Activated CD4-positive, alpha-beta T cell treated with anti-CD3 and anti-CD28 coated beads for 1 hour (primary cell): Measurements from ENCODE around the gene CTNNA3.

Experiments
- DNase-seq: peaks from one replicate; pipeline ENCODE4 v3.0.0-alpha.2; 2020

The CTNNA3 gene

DNA sequence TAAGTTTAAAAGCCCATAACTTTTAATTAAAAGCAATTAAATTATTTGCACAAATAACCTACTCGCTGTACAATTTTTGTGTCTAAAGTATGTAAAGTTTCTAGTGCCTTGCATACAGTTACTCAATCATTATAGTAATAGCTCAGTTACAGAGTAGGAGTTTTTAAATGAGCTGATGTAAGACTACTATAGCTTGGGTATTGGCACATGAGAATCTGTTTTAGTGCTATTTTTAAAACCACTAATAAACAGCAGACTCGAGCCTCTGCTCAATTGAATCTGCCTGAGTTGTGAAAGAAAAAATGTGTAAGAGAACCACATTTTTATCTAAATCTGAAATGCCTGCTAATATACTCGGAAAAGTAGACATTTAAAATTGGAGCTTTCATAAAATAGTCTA is 31.1 kb downstream of the CTNNA3 start:
- DNase-seq: no peak

GRCh38 chr10:67663449-67664087 is 32.4 kb downstream of the CTNNA3 start:
- no peak for DNase-seq

DNA sequence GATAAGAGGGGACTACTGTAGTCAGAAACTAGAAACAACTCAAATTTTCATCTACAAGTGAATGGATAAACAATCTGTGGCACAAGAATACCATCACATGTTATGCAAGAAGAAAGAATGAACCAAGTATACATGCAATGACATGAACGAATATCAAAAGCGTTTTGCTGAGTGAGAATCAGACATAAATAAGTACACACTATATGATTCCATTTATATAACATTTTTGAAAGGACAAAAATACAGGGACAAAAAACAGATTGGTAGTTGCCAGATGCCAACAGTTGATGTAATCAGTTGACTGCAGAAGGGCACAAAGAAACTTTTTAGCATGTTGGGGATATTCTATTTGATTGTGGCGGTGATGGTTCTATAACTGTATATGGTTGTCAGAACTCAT is 33.6 kb downstream of the CTNNA3 start:
- DNase-seq: no peak

DNA sequence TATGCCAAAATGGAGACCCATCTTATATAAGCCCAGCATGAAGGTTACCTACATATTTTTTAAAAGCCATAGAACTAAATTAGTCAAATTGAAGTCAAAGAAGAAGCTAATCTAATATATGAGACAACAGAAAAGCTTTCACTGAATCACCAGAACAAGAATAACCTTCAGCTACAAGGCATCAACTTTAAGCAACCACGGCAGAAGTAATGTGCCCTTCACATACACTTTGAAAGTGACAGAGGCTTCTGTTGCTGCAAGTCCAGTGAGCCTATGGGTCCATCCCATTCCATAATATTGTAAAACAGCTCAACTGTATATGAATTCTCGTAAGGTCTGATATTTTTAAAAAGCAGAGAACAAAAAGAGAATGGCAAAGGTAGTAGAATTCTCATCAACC is 36.5 kb downstream of the CTNNA3 start:
- DNase-seq: no peak

DNA sequence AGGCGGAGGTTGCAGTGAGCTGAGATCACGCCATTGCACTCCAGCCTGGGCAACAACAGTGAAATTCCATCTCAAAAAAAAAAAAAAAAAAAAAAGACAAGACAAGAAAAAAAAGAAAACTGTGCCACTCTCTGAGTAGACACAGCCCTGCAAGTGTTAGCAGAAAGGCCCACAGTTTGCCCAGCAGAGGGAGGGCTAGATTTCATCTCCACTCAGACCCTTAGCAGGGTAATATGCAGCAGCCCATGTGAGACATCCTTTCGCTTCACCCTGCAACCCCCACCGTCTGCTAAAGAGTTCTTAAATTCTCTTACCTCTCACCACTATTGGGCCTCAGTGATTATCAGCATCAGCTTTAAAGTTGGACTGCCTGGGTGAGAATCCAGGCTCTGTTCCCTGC is 38.2 kb downstream of the CTNNA3 start:
- no peak for DNase-seq

GRCh38 chr10:67650558-67650957 is 45.4 kb downstream of the CTNNA3 start:
- no peak for DNase-seq

DNA sequence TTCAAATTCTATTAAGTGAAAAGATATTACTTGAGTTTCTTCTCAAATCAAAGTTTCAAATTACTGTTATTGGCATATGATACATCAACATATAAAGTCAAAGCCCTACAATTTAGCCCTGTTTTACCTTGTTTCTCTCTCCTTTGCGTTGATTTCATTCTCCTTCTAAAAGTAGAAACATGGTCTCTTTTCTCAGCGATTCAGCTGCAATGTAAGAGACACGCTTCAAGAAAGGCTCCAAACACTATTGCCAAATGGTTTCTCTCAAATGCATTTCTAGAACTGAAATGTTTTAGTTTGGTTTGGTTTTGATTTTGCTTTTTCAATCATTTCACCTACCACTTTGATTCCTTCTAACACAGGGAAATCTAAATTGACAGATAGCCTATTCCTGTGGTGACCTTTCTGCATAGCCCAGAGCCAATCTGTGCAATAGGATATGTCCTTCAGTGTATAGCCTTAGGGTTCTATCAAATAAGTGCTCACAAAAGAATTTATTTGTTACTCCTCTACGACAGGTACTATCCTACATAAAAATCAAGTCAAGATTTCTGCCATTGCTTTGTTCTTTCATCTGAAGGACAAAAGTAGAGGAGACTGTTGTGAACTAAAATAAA is 47.3 kb downstream of the CTNNA3 start:
- DNase-seq: no peak

DNA sequence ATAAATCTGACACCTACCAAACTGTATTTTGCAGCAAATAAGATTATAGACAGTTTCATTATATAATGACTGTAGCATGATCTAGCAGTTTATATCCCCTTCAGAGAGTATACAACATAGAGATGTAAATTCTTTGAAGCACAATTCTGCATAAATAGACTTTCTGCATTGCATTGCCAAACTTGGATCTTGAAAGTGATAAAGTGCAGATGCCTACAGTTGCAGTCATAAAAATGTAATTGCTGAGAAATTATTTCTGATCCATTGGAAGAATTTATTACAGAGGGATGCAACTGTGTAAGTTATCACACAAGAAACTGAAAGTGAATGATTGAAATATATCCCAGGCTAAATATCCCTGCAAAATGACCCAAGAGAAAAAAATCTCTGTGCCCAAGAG is 65.1 kb downstream of the CTNNA3 start:
- no peak for DNase-seq

GRCh38 chr10:67629461-67629971 is 66.5 kb downstream of the CTNNA3 start:
- DNase-seq: no peak

DNA sequence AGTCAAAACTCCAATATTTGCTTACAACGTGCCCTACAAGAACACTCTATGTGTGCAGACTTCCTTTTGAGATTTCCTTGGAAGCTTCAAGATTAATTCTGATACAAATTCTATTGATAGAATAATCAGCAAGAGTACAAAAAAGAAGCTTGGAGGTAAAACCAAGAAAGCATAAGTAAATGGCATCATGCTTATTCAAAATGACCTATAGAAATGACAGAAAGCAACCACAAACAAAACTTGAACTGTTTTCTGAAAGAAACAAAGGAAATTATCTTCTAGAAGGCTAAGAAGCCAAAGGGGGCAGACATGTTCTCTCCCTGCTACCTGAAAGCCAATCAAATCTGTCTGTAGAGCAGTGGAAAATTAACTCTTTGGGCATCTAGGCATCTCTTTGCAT is 73.0 kb downstream of the CTNNA3 start:
- DNase-seq: no peak

DNA sequence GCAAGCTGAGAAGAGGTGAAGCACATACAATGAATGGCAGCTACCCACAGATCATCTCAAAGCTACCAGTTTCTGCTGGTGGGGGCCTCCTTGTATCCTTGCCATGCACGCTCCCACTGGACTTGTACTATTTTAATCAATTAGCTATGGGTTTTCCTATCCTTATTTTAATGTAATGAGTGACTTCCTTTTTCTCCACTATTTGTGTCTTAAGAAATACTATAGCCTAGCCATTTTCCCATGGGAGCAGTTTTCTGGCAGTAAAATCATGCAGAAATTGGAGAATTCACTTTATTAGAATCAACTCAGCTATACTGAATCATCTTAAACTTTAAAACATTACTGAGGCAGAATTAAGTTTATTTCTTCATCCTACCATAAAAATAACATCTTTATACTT is 73.5 kb downstream of the CTNNA3 start:
- DNase-seq: no peak

DNA sequence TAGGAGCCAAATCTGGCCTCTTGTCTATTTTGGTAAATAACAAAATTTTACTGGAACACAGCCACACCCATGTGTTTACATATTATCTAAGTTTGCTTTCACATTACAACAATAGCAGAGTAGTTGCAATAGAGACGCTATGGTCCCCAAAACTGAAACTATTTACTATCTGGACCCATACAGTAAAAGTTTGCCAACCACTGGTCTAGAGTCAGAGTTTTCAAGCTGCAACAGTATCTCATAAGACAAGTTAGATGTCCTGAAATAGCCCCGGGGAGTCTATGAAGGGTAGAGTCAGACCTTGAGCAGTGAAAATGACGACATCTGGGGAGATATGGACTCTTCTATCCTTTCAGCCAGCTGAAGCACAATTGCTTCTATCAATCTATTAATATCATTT is 74.2 kb downstream of the CTNNA3 start:
- no peak for DNase-seq

DNA sequence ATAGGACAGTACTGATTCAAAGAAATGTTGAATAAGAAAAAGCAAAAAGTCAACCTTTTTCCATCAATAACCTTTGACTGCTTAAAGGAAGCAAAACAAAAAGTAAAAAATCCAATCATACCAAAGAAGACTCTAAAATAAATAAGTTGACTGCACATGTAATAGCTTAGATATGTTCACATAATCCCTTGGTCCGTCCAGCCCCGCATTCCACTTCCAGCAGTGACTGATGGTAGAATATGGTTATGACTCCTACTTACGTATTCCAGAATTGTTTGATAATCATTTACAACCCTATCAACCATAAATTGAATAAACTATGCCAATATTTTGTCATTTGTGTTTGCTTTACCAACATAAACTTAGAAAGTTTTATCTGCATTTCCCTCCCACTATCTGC is 77.9 kb downstream of the CTNNA3 start:
- DNase-seq: no peak

DNA sequence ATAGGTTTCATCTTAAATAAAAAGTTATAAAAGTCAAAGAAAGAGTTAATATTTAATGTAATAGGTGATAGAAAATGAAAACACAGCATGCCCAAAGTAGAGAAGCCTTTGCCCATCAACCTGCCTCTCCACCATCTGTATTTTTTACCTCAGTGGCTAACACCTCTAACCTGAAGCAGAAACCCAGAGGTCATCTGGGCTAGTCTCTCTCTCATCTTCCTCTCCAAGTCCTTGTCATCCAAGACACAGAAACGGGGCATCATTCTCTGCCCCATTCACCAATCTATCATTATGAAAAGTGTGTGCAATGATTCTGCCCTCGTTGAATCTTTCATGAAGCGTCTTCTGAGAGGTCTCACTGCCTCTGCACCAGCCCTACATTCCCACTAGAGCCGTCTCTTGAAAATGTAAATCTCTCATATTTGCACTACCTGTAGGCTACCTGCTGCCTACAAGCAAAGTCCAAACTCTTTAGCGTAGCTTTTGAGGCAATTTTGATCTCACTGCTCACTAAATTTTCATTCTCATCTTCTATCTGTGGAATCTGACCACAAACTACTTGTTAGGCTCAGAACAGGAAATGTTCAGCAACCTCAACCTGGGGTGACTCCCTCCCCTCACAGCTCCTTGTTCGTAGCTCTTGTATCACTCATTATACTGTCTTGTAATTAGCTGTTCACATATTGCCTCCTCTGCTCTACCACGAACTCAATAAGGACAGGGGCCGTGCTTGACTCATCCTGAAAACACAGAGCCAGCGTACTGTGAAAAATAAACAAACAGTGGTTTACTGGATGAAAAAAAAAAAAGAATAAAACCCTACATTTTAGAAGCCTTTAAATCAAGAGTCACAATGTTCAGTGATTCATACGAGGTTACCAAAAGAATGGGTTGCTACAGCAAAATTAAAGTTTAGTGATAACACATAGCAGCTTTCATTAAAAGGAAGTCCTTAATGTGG is 83.1 kb downstream of the CTNNA3 start:
- no peak for DNase-seq

DNA sequence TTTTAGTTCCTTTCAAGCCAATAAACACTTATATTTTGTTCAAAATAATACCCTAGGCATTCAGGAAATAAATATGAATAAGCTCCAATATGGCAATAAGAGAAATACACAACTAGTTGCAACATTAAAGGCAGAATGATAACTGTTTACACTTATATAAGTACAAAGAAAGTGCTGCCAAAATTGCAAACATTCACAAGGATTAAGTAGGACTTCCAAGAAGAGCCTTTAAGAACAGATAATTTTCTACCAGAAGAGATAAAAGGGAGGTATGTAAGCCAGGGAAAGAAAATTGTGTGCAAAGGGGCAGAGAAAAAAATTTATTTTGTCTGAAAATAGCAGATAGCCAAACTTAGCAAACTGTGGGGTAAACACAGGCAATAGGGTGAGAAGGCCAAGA is 83.8 kb downstream of the CTNNA3 start:
- DNase-seq: no peak

DNA sequence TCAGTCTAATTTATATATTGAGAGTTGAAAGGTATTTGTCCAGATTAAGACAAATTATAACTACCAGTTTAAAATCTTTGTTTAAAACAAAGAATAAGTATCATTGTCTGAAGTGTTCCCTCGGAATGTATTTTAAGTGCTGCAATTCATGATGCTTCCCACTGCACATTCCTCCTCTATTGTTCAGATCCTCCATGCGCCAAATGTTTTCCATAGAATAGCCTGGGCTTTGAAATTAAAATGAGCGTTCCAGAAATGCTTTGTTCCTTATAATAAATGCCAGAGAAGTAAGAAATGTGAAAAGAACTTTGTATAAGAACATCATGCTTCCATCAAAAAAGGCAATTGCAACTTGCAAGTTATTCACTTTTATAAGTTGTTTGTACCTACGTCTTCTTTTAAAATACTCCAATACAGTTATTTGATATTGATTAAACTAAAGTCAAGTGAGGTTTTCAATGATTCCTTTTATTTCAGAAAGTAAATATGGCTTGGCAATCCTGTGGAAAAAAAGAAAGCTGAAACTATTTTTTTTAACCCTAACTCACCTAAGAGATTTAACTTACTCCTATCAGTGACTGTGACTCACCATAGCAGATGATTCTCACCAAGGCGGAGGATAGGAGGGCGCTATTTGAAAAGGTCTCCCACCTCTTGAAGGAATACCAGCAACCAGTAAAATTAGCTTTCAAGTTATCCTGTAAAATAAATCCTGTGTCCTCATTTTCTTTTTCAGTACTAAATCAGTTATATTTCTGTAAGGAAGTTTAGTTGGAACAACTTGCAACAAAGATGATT is 85.8 kb downstream of the CTNNA3 start:
- DNase-seq: no peak

GRCh38 chr10:67608001-67608400 is 88.0 kb downstream of the CTNNA3 start:
- no peak for DNase-seq

GRCh38 chr10:67607472-67607871 is 88.5 kb downstream of the CTNNA3 start:
- no peak for DNase-seq

DNA sequence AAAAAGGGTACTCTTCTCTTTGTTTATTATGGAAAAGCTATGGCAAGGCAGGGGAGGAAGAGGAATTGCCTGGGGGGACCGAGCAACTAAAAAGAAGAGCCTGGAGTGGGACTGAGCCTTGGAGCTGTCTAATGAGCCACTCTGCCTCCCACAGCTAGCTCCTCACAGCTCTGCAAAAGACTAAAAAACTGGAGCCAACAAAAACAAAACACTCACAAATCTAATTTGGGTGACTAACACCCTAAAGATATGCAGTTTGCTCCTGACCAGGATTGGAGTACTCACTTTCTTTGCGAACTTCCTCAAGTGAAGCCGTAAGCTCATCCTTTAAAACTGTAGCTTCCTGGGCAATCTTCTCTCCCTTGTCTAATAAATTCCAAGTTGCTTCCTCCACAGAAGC is 89.4 kb downstream of the CTNNA3 start:
- DNase-seq: no peak

GRCh38 chr10:67603701-67604100 is 92.3 kb downstream of the CTNNA3 start:
- DNase-seq: no peak

DNA sequence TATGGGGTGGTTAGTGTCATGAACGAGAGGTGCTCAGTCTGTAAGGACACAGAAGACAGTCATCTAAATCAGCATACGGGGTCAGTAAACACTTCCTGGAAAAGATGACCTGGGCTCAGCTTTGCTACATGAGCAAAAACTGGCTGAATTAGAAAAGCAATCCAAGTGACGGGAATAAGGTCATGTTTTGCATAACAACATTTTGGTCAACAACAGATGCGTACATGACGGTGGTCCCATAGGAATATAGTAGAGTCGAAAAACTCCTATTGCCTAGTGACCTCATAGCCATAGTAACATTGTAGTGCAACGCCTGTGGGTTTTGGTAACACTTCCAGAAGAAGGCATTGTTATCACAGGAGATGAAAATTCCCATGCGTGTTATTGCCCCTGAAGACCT is 92.9 kb downstream of the CTNNA3 start:
- DNase-seq: no peak

DNA sequence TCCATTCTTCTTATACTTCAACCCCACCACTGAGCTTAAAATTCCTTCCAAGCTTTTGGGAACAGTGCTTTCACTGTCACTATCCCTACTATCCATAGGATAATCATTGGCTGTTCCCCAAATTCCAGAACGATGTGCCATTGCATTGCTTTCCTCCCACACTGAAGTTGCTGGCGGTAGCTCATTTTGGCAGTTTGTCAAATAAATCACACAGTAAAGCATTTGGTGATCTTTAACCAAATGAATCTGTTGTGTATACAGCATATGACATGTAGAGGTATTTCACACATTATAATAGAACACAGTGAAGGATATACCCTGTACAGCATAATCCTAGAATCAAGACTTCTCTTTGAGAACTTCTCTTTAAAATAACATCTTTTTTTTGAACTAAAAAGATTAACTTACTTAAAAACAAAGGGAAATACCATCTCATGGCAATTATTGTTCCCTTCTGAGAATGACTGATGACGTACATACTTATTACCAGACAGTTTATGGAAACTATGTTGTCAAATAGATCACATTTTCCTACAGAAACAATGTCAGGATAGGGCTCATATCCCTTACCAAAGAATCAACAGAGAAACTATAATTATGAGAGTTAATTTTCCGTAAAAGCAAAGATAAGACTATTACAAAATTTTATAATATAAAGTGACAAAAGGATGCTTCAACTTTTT is 93.6 kb downstream of the CTNNA3 start:
- DNase-seq: no peak
